Measurements from ENCODE around the gene PLCB3. TPM values are rescaled to one million over a fixed set of nuclear protein-coding genes. Genes with fewer than 3 reads are reported as not detected.
A peak's percentile ranks its signal among the peaks of the same experiment; 100 is the strongest.
"Not testable (repeated sequence)": the region's sequence is repeated elsewhere in the genome, so short reads cannot be mapped to it uniquely, and the experiment has no call there.

PLCB3 gene
- total RNA-seq, 1 donor from 2014 or later, result 34.9 TPM

DNA sequence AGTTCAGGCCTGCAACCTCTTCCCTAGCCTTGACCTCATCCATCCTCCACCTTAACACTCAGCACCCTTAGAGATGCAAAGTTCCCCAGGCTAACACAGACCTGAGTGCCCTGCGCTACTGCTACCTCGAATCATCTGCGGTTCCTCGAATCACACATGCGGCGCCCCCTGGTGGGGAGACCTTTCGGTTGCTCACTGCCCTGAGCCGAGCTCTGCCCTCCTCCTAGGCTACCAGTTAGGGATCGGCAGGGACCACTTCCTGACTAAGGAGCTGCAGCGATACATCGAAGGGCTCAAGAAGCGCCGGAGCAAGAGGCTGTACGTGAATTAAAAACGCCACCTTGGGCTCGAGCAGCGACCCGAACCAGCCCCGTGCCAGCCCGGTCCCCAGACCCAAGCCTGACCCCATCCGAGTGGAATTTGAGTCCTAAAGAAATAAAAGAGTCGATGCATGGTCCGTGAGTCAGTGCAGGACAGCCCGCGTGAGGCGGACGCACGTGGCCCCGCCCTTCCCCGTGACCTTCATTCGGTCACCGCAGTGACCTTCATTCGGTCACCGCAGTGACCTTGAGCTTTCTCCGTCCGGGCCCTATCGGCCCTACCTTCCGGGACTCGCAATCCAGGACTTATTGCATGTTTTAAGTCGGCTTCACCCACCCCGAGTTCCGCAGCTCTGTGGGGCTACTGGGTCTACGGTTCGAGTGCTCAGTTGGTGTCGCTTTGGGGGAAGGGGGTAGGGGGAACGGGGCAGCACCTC is 53.2 kb downstream of the PLCB3 start:
- TF ChIP-seq, protein P1, sequence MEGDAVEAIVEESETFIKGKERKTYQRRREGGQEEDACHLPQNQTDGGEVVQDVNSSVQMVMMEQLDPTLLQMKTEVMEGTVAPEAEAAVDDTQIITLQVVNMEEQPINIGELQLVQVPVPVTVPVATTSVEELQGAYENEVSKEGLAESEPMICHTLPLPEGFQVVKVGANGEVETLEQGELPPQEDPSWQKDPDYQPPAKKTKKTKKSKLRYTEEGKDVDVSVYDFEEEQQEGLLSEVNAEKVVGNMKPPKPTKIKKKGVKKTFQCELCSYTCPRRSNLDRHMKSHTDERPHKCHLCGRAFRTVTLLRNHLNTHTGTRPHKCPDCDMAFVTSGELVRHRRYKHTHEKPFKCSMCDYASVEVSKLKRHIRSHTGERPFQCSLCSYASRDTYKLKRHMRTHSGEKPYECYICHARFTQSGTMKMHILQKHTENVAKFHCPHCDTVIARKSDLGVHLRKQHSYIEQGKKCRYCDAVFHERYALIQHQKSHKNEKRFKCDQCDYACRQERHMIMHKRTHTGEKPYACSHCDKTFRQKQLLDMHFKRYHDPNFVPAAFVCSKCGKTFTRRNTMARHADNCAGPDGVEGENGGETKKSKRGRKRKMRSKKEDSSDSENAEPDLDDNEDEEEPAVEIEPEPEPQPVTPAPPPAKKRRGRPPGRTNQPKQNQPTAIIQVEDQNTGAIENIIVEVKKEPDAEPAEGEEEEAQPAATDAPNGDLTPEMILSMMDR (IDR thresholded peaks at IDR 0.05; ENCODE audit: unreplicated experiment), result peak; percentile 90
- peak; percentile 85 to 96 for DNase-seq (ENCODE audit: low spot score in 2 of 2, unreplicated experiment in 2 of 2)
- peak overlapping the region; percentile 88 for H3K27ac Mint-ChIP-seq

DNA sequence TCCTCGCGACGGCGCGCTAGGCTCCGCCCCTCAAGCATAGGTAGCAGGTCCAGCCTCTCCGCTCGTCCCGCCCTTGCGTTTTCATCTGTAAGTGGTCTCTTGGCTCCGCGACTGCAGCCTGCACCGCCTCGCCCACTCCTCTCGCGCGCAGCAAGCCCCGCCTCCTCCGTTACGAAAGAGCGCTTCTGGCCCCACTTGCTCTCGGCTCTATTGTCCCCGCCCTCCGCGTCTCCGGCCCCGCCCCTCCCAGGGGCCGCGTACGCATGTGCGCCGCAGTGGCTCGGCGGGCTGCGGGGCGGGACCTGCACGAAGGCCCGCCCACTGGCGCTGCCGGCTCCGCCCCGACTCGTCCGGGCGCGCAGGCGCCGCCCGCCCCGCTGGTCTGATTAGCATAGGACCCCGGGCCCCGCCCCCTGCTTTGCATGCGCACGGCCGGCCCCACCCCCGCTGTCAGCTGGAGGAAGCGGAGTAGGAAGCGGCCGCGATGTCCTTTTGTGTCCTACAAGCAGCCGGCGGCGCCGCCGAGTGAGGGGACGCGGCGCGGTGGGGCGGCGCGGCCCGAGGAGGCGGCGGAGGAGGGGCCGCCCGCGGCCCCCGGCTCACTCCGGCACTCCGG is 53.9 kb downstream of the PLCB3 start, which contains the start of gene ESRRA:
ESRRA (plus strand) TSS at position 450 of the 616 bp plus-strand sequence. CDS start 1,656 bp downstream, outside the sequence.
- H3K4me3 Mint-ChIP-seq, result peak within 1 kb of the TSS; percentile 86
- H3K4me1 Mint-ChIP-seq, result peaks cover 19% of the 10 kb centered on the region
- no peaks in the 10 kb centered on the region for H3K9me3 Mint-ChIP-seq
- TF ChIP-seq, protein P1 (IDR thresholded peaks at IDR 0.05; ENCODE audit: unreplicated experiment), result no peak
- peaks cover 22% of the 10 kb centered on the region for H3K27me3 Mint-ChIP-seq (ENCODE audit: low read depth)
- peaks cover 2% of the 10 kb centered on the region for H3K36me3 Mint-ChIP-seq
- peak within 1 kb of the TSS; percentile 89 for H3K27ac Mint-ChIP-seq
- DNase-seq (ENCODE audit: low spot score in 2 of 2, unreplicated experiment in 2 of 2), result peak; percentile 99 to 100

More for the DNA sequence above, 53.2 kb downstream of the PLCB3 start:
- Mint-ChIP-seq H3K4me3 (peak overlapping the region; percentile 84), H3K27me3 (ENCODE audit: low read depth) (peaks cover 29% of the 10 kb centered on the region), H3K4me1 (peaks cover 22% of the 10 kb centered on the region), H3K9me3 (no peaks in the 10 kb centered on the region), H3K36me3 (peaks cover 2% of the 10 kb centered on the region)

DNA sequence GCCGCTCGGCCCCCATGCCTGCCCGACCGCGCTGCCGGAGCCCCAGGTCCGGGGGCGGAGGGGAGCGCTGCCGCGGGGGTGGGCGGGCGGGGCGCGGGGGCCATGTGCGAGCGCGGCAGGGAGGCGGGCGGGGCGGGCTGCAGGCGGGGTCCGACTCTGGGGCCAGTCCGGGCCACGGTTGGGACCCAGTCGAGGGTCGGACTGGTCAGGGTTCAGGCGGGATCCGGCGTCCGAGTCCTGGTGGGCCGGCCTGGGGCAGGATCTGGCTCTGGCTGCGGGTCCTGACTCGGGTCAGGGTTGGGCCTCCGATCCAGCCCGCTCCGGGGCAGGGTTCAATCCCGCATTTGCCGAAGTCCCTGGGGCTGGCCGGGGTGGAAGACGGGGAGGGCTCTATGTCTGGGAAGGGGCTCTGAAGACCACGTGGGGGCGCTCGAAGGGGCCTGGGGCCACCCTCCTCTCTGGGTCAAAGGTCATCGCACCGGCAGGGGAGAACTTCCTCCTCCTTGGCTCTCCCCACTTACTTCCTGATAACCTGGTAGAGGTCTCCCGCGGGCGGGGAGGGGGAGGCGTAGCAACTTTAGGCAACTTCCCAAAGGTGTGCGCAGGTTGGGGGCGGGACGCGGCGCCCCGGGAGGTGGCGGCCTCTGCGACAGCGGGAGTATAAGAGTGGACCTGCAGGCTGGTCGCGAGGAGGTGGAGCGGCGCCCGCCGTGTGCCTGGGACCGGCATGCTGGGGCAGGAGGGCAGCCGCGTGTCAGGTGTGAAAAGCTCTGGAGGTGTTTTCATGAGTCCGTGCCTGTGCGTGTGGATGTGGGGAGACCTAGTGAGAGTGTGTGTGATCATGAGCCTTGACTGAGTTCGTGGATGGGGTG is 54.6 kb downstream of the PLCB3 start:
- peak overlapping the region; percentile 89 for H3K27ac Mint-ChIP-seq
- peaks cover 4% of the 10 kb centered on the region for H3K36me3 Mint-ChIP-seq
- H3K4me3 Mint-ChIP-seq, result peak overlapping the region; percentile 86
- H3K9me3 Mint-ChIP-seq, result no peaks in the 10 kb centered on the region
- H3K4me1 Mint-ChIP-seq, result peaks cover 14% of the 10 kb centered on the region
- H3K27me3 Mint-ChIP-seq (ENCODE audit: low read depth), result peaks cover 15% of the 10 kb centered on the region
- peak in 1 of 2 experiments; percentile 56 for DNase-seq (ENCODE audit: low spot score in 2 of 2, unreplicated experiment in 2 of 2)
- TF ChIP-seq, protein P1 (IDR thresholded peaks at IDR 0.05; ENCODE audit: unreplicated experiment), result no peak

DNA sequence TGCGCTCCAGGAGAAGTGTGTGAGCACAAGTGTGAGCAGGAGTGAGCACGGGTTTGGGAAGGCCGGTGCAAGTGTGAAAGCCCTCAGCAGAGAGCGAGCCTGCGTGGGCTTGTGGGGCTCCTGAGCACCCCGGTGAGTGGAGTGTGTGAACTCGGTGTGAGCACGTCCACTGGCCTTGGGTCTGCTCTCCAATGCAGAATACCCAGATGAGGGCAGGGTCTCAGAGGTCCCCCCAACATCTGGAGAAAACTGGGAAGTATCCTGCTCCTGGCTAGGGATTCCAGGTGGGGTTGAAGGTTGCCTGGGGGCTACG is 55.2 kb downstream of the PLCB3 start:
- no peak for DNase-seq (ENCODE audit: low spot score in 2 of 2, unreplicated experiment in 2 of 2)
- Mint-ChIP-seq H3K27ac (peak overlapping the region; percentile 89), H3K9me3 (no peaks in the 10 kb centered on the region), H3K27me3 (ENCODE audit: low read depth) (peaks cover 12% of the 10 kb centered on the region), H3K4me3 (peak overlapping the region; percentile 86), H3K4me1 (peaks cover 15% of the 10 kb centered on the region), H3K36me3 (peaks cover 5% of the 10 kb centered on the region)
- TF ChIP-seq, protein P1 (IDR thresholded peaks at IDR 0.05; ENCODE audit: unreplicated experiment), result no peak

DNA sequence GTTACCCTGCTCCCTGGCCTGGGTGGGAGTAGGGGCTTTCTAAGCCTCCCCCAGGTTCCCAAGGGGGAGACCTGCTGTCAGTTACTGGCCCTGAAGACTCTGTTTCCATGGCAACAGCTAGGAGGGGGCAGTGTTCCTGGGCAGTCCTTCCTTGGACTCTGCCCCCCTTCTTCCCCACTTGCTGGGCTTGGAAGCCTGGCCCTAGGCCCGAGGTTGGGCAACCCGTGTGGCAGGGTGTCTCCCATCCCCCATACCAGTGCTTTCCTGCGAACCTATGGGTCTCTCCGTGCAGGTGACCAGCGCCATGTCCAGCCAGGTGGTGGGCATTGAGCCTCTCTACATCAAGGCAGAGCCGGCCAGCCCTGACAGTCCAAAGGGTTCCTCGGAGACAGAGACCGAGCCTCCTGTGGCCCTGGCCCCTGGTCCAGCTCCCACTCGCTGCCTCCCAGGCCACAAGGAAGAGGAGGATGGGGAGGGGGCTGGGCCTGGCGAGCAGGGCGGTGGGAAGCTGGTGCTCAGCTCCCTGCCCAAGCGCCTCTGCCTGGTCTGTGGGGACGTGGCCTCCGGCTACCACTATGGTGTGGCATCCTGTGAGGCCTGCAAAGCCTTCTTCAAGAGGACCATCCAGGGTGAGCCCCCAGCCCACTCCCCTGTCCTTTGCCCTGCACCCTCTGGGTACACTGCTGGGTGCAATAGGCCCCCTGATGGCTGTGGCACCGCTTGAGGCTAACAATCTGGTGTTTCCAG is 55.7 kb downstream of the PLCB3 start:
- no peaks in the 10 kb centered on the region for H3K9me3 Mint-ChIP-seq
- H3K4me1 Mint-ChIP-seq, result peaks cover 15% of the 10 kb centered on the region
- peaks cover 7% of the 10 kb centered on the region for H3K27me3 Mint-ChIP-seq (ENCODE audit: low read depth)
- TF ChIP-seq, protein P1 (IDR thresholded peaks at IDR 0.05; ENCODE audit: unreplicated experiment), result no peak
- DNase-seq (ENCODE audit: low spot score in 2 of 2, unreplicated experiment in 2 of 2), result no peak
- no peak overlapping the region for H3K27ac Mint-ChIP-seq
- H3K36me3 Mint-ChIP-seq, result peaks cover 5% of the 10 kb centered on the region
- H3K4me3 Mint-ChIP-seq, result peak overlapping the region; percentile 86

DNA sequence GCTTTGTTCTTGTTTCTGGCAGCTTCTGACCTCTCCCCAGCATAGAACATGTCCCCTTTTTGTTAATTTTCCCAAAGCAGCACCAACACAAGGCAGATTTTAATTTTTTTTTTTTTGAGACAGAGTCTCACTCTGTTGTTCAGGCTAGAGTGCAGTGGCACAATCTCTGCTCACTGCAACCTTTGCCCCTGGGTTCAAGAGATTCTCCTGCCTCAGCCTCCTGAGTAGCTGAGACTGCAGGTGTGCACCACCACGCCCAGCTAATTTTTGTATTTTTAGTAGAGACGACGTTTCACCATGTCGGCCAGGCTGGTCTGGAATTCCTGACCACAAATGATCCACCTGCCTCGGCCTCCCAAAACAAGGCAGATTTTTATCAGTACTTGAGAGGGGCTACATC is 56.5 kb downstream of the PLCB3 start:
- not testable (repeated sequence) for DNase-seq (ENCODE audit: low spot score in 2 of 2, unreplicated experiment in 2 of 2); H3K36me3 Mint-ChIP-seq; H3K9me3 Mint-ChIP-seq; H3K27me3 Mint-ChIP-seq (ENCODE audit: low read depth)
- peaks cover 15% of the 10 kb centered on the region for H3K4me1 Mint-ChIP-seq
- peak overlapping the region; percentile 7 for H3K27ac Mint-ChIP-seq
- H3K4me3 Mint-ChIP-seq, result peak overlapping the region; percentile 15
